Activated CD8-positive, alpha-beta memory T cell treated with anti-CD3 and anti-CD28 coated beads, Interleukin-2, amount 50 U/mL, for 24 hours (primary cell): ENCODE data around the gene OSER1.

ENCODE experiments used
- DNase-seq: peaks from one replicate; pipeline ENCODE4 v3.0.0-alpha.2; 2020; ENCODE audit errors: extremely low read depth

Gene OSER1

GRCh38 chr20:44174996-44175765, 35.4 kb downstream of the OSER1 start:
- DNase-seq = no peak

DNA sequence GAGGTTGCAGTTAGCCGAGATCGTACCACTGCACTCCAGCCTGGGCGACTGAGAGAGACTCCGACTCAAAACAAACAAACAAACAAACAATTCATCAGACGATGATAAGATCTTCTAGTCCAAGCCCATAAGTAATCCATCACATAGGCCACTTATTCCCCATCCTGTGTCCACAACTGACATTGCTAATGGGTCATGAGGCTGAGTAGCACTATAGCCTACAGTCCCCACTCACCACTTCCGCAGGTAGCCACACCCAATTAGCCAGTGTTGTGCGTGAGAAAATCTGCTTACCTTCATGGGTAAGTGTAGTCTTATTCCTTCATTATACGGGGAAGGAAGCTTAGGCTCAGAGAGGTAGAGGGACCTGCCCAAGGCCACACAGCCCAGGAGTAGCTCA, 36.7 kb downstream of the OSER1 start:
- DNase-seq = no peak

DNA sequence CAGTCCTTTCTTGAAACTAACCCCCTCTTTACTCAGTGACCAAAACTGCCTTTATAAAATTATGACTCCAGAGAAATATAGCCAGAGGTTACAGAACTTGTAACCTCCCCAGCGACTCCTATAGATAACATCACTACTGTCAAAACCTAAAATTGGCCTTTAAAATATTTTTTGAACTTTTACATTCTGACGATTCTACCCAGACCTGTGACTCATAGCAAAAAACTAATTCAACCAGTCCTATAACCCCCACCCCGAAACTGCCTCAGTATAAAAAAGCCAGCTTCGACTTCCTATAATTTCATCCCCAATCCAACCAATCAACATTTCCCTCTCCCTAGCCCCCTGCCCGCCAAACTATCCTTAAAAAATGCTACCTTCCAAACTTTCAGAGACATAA, 37.5 kb downstream of the OSER1 start:
- no peak for DNase-seq

DNA sequence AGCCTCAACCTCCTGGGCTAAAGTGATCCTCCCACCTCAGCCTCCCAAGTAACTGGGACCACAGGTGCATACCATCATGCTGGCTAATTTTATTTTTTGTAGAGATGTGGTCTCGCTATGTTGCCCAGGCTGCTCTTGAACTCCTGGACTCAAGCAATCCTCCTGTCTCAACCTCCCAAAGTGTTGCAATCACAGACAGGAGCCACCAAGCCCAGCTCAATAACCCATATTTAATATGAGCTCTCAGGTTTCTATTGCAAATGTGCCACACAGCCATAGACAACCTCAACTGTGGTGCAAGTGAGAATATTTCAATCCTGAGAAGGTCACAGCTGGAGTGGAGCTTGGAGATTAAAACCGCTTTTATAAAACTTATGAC, 38.0 kb downstream of the OSER1 start:
- no peak for DNase-seq

GRCh38 chr20:44171775-44172571, 38.6 kb downstream of the OSER1 start:
- DNase-seq = no peak

- no peak for DNase-seq
These were observed 39.7 kb downstream of the OSER1 start for GRCh38 chr20:44170816-44171410.

DNA sequence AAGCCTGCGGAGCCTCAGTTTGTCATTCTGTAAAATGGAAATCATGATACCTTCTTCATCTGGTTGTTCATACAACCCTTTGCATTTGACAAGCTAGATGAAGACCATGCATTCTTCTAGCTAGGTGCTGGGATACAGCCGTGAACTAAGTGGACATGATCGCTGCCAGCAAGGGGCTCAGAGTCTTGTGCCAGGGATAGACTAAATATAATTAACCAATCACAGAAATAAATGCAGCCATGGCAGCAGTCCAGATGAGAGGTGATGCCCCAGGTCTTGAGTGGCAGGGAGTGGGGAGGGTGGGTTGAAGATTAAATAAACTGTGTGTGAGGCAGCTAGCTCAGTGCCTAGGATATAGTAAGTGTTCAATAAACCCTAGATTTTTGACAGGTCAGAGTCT, 42.8 kb downstream of the OSER1 start:
- no peak for DNase-seq

GRCh38 chr20:44166477-44166876, 44.1 kb downstream of the OSER1 start:
- no peak for DNase-seq

DNA sequence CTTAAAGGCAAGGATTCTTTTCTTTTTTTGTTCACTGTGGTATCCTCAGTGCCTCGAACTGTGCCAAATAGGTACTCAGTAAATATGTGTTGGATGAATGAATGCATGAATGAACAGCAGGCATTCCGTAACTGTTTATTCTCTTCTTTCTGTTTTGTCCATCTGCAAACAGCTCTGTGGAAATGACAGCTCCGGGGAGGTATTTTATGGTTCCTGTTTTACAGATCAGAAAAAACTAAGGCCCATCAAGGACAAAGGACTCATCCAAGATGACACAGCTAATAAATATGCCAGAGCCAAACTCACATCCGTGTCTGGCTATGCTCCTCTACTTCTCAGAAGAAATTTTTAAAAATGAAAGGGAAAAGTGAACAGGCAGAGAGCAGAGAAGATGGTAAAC, 44.6 kb downstream of the OSER1 start:
- DNase-seq = no peak

DNA sequence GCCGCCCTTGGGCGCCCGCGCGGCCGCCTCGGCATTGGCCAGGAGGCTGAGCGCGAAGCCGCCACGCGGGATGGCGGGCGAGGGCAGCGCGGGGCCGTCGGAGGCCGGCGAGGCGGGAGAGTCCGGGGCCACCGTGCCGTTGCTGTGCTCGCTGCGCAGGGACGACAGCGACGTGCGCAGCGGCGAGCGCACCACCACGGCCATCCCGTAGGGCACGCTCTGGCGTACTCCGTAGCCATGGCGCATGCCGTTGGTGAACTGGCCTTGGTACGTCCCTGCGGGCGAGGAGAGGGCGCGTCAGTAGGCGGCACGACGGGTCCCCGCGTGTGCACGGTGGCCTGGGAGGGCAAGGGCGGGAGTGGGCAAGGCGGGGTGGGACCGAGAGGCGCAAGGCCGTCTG, 50.4 kb downstream of the OSER1 start:
- DNase-seq = no peak

GRCh38 chr20:44159711-44160110, 50.9 kb downstream of the OSER1 start:
- no peak for DNase-seq

GRCh38 chr20:44159125-44159524, 51.4 kb downstream of the OSER1 start:
- DNase-seq = no peak

GRCh38 chr20:44157061-44157460, 53.5 kb downstream of the OSER1 start:
- DNase-seq = no peak

DNA sequence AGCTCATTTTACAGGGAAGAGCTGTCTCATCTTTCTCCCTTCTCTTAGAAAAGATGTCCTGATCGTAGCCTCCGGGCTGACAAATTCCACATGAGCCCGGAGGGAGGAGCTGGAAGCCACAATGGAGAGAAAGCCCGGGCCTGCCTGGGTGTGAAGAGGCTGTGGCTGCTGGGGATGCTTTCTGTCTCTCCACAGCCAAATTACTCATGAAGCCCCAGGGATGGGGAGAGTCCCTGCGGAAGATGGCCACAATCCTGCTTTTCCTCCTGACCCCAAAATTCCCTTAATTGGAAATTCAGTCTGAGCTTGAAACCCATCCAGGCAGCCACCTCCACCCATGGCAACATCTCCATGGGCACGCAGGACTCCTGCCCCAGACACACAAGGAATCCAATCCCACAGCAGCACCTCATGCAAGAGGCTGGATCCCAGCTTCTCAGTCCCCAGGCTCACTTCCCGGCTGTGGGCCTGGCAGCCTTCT, 56.0 kb downstream of the OSER1 start:
- no peak for DNase-seq

- no peak for DNase-seq
These were observed 56.9 kb downstream of the OSER1 start for GRCh38 chr20:44153636-44154043.

DNA sequence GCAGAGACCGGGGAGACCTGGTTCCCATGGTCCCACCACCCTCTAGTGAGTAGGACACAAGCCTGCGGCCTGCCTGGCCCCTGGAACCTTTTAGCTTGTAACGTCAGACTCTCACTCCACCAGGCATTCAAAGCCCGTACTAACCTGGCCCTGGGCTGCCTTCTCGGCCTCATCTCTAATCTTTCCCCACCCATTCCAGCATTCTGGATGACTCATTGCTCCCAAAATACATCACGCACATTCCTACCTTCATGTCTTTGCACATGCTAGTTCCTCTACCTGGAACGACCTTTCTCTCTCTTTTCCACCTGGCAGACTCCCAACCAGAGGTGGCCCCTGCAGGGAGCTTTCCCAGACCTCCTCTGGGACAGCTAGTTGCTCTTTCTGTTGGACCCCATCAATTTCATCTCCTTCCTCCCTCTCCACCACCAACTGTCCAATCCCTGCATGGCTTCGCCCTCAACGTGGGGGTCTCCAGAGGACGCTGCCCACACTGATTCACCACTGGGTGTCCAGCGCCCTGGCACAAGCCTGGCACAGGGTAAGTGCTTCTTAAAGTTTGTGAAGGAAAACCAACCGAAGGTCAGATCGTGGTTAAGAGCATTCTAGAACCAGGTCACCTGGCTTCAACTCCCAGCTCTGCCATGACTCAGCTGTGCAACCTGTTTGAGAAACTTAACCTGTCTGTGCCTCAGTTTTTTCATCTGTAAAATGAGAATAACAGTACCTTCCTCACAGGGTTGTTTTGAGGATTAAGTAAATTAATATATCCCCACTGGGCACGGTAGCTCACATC, 58.8 kb downstream of the OSER1 start:
- DNase-seq = no peak

- DNase-seq = no peak
These were observed 64.3 kb downstream of the OSER1 start for GRCh38 chr20:44146272-44146671.
